Neuronal stem cell (in vitro differentiated cells): ENCODE data around the gene PDXP. TPM values are rescaled to one million over a fixed set of nuclear protein-coding genes. Genes with fewer than 3 reads are reported as not detected.
A peak's percentile ranks its signal among the peaks of the same experiment; 100 is the strongest.
"Not testable (repeated sequence)": the region's sequence is repeated elsewhere in the genome, so short reads cannot be mapped to it uniquely, and the experiment has no call there.

Source experiments
- DNase-seq: peaks from one replicate; pipeline ENCODE4 v3.0.0-alpha.2; 2013; ENCODE audit warnings: low spot score
- H2AFZ ChIP-seq: one replicate; pipeline ENCODE4 v1.6.1; 2013; ENCODE audit warnings: mild to moderate bottlenecking, low read length, inconsistent platforms
- H2AK5ac ChIP-seq: 2 replicates; pipeline ENCODE4 v1.6.1; 2013; ENCODE audit warnings: low read depth, mild to moderate bottlenecking, inconsistent platforms, low read length, moderate library complexity, mixed read lengths
- H2BK120ac ChIP-seq: 2 replicates; pipeline ENCODE4 v1.6.1; 2013; ENCODE audit warnings: low read depth, mild to moderate bottlenecking, inconsistent platforms, low read length, moderate library complexity, mixed read lengths
- H2BK12ac ChIP-seq: one replicate; pipeline ENCODE4 v1.6.1; 2013; ENCODE audit warnings: low read length, inconsistent platforms
- H2BK15ac ChIP-seq: 2 replicates; pipeline ENCODE4 v1.6.1; 2013; ENCODE audit warnings: mild to moderate bottlenecking, low read length, inconsistent platforms, mixed read lengths
- H2BK5ac ChIP-seq: one replicate; pipeline ENCODE4 v1.6.1; 2013; ENCODE audit warnings: inconsistent platforms, mild to moderate bottlenecking, low read length, moderate library complexity
- H3K14ac ChIP-seq: one replicate; pipeline ENCODE4 v1.6.1; 2013; ENCODE audit warnings: low read length, inconsistent platforms
- H3K18ac ChIP-seq: 2 replicates; pipeline ENCODE4 v1.6.1; 2013; ENCODE audit warnings: low read length, inconsistent platforms
- H3K23ac ChIP-seq: 2 replicates; pipeline ENCODE4 v1.6.1; 2013; ENCODE audit warnings: low read depth, mild to moderate bottlenecking, mixed read lengths, low read length, inconsistent platforms; ENCODE audit not compliant: poor library complexity
- H3K27ac ChIP-seq: replicated peaks from 3 replicates; pipeline ENCODE4 v1.5.1; 2013; ENCODE audit warnings: low read length, inconsistent platforms
- H3K27me3 ChIP-seq, 3 experiments: 2 replicates each; pipeline ENCODE4 v1.6.1; 2013; ENCODE audit warnings: low read length in 3 of 3, mild to moderate bottlenecking in 2 of 3, inconsistent platforms in 1 of 3, low read depth in 1 of 3, mixed read lengths in 1 of 3, moderate library complexity in 1 of 3; ENCODE audit not compliant: control insufficient read depth in 3 of 3, insufficient read depth in 3 of 3
- H3K36me3 ChIP-seq, 2 donors: replicated peaks in 1 of 2; 2 replicates each; pipeline ENCODE4 v1.6.1; 2013; ENCODE audit warnings: low read length in 2 of 2; ENCODE audit not compliant: control insufficient read depth in 2 of 2, insufficient read depth in 2 of 2
- H3K4ac ChIP-seq: 2 replicates; pipeline ENCODE4 v1.6.1; 2013; ENCODE audit warnings: inconsistent platforms, mild to moderate bottlenecking, low read length, moderate library complexity
- H3K4me1 ChIP-seq, 2 donors: 1 replicate in 1 of 2; 2 replicates in 1 of 2; pipeline ENCODE4 v1.6.1; 2013; ENCODE audit warnings: low read length in 2 of 2, low read depth in 1 of 2; ENCODE audit not compliant: control insufficient read depth in 2 of 2, insufficient read depth in 1 of 2
- H3K4me2 ChIP-seq: one replicate; pipeline ENCODE4 v1.6.1; 2013; ENCODE audit warnings: mild to moderate bottlenecking, low read length, inconsistent platforms; ENCODE audit not compliant: insufficient read depth, poor library complexity, severe bottlenecking
- H3K4me3 ChIP-seq, 2 donors: 2 replicates each; pipeline ENCODE4 v1.5.1; 2013; ENCODE audit warnings: low read length in 2 of 2, mild to moderate bottlenecking in 2 of 2, inconsistent platforms in 1 of 2, moderate library complexity in 1 of 2
- H3K79me1 ChIP-seq: one replicate; pipeline ENCODE4 v1.6.1; 2013; ENCODE audit warnings: low read depth, mild to moderate bottlenecking, inconsistent platforms, low read length, moderate library complexity
- H3K9ac ChIP-seq: one replicate; pipeline ENCODE4 v1.6.1; 2013; ENCODE audit warnings: mild to moderate bottlenecking, low read depth, low read length, inconsistent platforms; ENCODE audit not compliant: poor library complexity
- H3K9me3 ChIP-seq, 2 donors: replicated peaks in 1 of 2; 2 replicates each; pipeline versions ENCODE3 to v1.6.1; 2013; ENCODE audit warnings: low read length in 2 of 2, mild to moderate bottlenecking in 2 of 2, inconsistent platforms in 1 of 2, low read depth in 1 of 2, mixed read lengths in 1 of 2, moderate library complexity in 1 of 2; ENCODE audit not compliant: control insufficient read depth in 2 of 2, insufficient read depth in 1 of 2
- H4K8ac ChIP-seq: one replicate; pipeline ENCODE4 v1.6.1; 2013; ENCODE audit warnings: low read depth, mild to moderate bottlenecking, inconsistent platforms, low read length, moderate library complexity
- H4K91ac ChIP-seq: one replicate; pipeline ENCODE4 v1.6.1; 2013; ENCODE audit warnings: low read length, low read depth, mild to moderate bottlenecking, inconsistent platforms; ENCODE audit not compliant: poor library complexity
- WGBS, 2 donors: extraction: QIAGEN DNeasy Blood & Tissue Kit; methylation state at CpG; one replicate each; pipeline ENCODE4 v1.1.7; 2013; ENCODE audit warnings: missing lambda C conversion rate in 2 of 2, mixed read lengths in 1 of 2; ENCODE audit not compliant: insufficient read length in 2 of 2, insufficient replicate concordance in 1 of 2; ENCODE audit errors: extremely low coverage in 2 of 2; 5-methylcytosine and 5-hydroxymethylcytosine counted together
- polyA plus RNA-seq, 2 experiments: library from polyadenylated mRNA; stranded (reverse); fragments of 200-250 nt; gene quantifications; one replicate each; pipeline ENCODE4 v1.2.3, GENCODE V29; 2013

The PDXP gene, protein sequence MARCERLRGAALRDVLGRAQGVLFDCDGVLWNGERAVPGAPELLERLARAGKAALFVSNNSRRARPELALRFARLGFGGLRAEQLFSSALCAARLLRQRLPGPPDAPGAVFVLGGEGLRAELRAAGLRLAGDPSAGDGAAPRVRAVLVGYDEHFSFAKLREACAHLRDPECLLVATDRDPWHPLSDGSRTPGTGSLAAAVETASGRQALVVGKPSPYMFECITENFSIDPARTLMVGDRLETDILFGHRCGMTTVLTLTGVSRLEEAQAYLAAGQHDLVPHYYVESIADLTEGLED
- polyA plus RNA-seq (2013, experiment 1 of 2) = 46.4 TPM
- 44.0 TPM for polyA plus RNA-seq (2013, experiment 2 of 2)

DNA sequence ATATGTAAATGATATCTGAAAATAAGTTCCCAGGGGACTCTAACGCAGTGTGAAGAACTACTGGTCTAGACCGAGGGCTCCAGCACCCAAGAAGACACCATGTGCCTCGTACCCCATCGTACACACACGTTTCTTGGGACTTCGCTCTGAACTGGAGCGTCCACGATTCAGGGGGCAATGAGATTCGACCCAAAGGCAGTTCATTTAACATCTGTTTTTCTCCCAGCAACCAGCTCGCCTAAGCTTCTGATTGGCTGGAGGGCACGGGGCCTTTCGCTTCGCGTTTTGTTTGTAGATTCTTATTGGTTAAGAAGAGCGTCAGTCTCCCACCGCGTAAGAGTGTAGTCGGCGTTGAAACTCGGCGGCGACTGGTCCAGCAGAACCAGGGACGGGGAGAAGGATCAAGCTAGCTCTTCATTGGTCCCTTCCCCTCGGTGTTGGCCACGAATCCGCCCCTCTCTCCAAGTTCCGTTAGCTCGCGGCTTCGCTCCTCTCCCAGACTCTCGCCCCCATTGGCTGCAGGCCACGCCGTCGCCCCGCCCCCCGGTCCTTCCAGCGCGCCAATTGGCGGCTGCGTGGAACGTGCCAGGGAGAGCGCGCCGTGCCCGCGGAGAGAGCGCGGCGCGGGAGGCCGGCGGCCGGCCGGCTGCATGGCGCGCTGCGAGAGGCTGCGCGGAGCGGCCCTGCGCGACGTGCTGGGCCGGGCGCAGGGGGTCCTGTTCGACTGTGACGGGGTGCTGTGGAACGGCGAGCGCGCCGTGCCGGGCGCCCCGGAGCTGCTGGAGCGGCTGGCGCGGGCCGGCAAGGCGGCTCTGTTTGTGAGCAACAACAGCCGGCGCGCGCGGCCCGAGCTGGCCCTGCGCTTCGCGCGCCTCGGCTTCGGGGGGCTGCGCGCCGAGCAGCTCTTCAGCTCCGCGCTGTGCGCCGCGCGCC lies at the start of gene PDXP:
PDXP (plus strand) TSS at position 591 of the 933 bp plus-strand sequence; CDS start at position 651, 60 bp downstream.
- Histone ChIP-seq H3K14ac (peak within 1 kb of the TSS; percentile 94), H2BK12ac (no peak within 1 kb of the TSS), H4K8ac (no peak within 1 kb of the TSS), H3K9me3 (no peaks in the 10 kb centered on the region), H2BK5ac (no peak within 1 kb of the TSS), H2AFZ (peak within 1 kb of the TSS; percentile 88), H3K27me3 (no peaks in the 10 kb centered on the region), H3K23ac (peak within 1 kb of the TSS; percentile 58), H3K79me1 (peaks cover 11% of the 10 kb centered on the region), H2AK5ac (peak within 1 kb of the TSS; percentile 94), H3K4me1 (peaks cover 11 to 16% of the 10 kb centered on the region in 2 donors), H2BK120ac (no peak within 1 kb of the TSS), H2BK15ac (no peak within 1 kb of the TSS), H3K4ac (peak within 1 kb of the TSS; percentile 71), H4K91ac (no peak within 1 kb of the TSS), H3K4me2 (peak within 1 kb of the TSS; percentile 82), H3K18ac (peak within 1 kb of the TSS; percentile 92), H3K36me3 (peaks cover 4 to 31% of the 10 kb centered on the region in 2 donors), H3K9ac (peak within 1 kb of the TSS; percentile 98), H3K4me3 (peak within 1 kb of the TSS; percentile 52 to 94), H3K27ac (peak within 1 kb of the TSS; percentile 43)
- DNase-seq = peak; percentile 99
- WGBS, 2 donors = no CpG with 5 or more reads among the region's 101 CpGs

DNA sequence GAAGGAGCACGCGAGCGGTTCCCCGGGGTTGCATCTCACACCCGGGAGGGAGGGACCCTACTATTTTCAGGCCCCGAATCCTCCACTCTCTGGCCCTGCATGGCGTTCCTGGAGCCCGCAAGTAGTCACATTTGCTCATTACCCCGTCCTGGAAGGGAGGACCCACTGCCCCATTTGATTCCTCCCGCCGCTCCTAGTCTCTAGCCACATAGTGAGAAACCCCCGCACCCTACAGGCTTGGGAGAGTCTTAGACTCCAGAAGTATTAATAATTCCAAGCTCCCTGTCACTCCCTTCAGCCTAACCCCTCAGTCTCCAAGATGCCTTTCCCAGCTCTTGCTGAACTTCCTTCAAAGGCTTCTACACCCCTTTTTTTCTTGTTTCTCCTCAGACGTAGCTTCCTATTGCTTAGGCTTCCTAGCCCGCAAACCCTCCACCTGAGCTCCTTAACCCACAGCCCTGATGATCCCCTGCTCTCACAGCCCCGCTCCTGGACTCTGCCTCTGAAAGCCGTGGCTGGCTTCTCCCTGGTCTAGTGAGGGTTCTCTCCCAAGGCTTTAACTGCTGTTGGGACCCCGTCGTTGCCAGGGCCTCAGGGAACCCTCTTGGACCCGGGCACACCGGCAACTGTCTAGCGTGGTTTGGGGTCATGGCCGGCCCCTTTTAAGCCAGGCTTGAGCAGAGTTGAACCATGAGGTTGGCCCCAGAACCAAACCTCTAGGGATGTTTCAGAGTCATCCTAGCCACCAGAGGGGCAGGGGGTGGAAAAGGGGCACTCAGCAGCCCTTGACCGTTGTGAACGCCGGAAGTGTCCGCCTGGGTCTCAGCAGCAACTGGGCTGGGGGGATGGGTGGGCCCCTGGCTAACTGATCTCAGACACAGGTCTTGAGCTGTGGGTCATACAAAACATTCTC lies 49.0 kb upstream of the PDXP start:
- peak overlapping the region; percentile 32 for H2BK12ac ChIP-seq
- H2AK5ac ChIP-seq = peak overlapping the region; percentile 69
- H3K4ac ChIP-seq = no peak overlapping the region
- H2BK120ac ChIP-seq = no peak overlapping the region
- peak overlapping the region; percentile 86 to 92 for H3K4me3 ChIP-seq
- H3K9me3 ChIP-seq = no peaks in the 10 kb centered on the region
- peak overlapping the region; percentile 88 for H2AFZ ChIP-seq
- no peak overlapping the region for H2BK5ac ChIP-seq
- peak overlapping the region; percentile 80 for H3K23ac ChIP-seq
- peak overlapping the region; percentile 91 for H3K18ac ChIP-seq
- peak overlapping the region; percentile 67 for H3K14ac ChIP-seq
- peaks cover 11 to 14% of the 10 kb centered on the region in 2 donors for H3K4me1 ChIP-seq
- no peak for DNase-seq
- H3K27me3 ChIP-seq = peaks cover 0 to 7% (median 0%) of the 10 kb centered on the region in 3 experiments
- H3K79me1 ChIP-seq = no peaks in the 10 kb centered on the region
- peak overlapping the region; percentile 88 for H3K4me2 ChIP-seq
- WGBS, 2 donors = no CpG with 5 or more reads among the region's 26 CpGs
- no peak overlapping the region for H4K8ac ChIP-seq
- H4K91ac ChIP-seq = no peak overlapping the region
- H3K36me3 ChIP-seq = peaks cover 2 to 23% of the 10 kb centered on the region in 2 donors
- peak overlapping the region; percentile 99 for H3K9ac ChIP-seq
- H2BK15ac ChIP-seq = peak overlapping the region; percentile 81
- H3K27ac ChIP-seq = peak overlapping the region; percentile 100

DNA sequence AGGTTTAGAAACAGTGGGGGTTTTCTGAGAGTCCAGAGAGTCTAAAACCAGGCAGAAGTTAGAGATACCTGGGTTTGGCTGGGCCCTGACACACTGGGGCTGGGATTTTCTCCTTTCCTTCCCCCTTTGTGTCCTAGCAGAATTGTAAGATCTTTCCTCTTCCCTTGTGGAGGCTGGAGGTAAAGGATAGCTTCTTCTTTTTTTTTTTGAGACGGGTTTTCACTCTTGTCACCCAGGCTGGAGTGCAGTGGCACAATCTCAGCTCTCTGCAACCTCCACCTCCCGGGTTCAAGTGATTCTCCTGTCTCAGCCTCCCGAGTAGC lies 48.4 kb upstream of the PDXP start:
- not testable (repeated sequence) for H4K8ac ChIP-seq, H3K27ac ChIP-seq

More for the DNA sequence above, 48.4 kb upstream of the PDXP start:
- H2BK120ac ChIP-seq, H2BK5ac ChIP-seq, H3K27me3 ChIP-seq, H3K4ac ChIP-seq, H3K23ac ChIP-seq, H4K91ac ChIP-seq, H2AK5ac ChIP-seq, H2BK12ac ChIP-seq, H3K79me1 ChIP-seq, H3K14ac ChIP-seq, H3K18ac ChIP-seq, H3K4me2 ChIP-seq, DNase-seq, H2BK15ac ChIP-seq, H3K9me3 ChIP-seq, H3K9ac ChIP-seq: not testable (repeated sequence)
- Histone ChIP-seq H2AFZ (peak overlapping the region; percentile 88), H3K36me3 (peaks cover 2 to 27% of the 10 kb centered on the region in 2 donors), H3K4me1 (peaks cover 11 to 14% of the 10 kb centered on the region in 2 donors), H3K4me3 (peak overlapping the region in 1 of 2 donors; percentile 86)
- no CpG with 5 or more reads among the region's 3 CpGs for WGBS, 2 donors
